GM23248 (cell line): Measurements from ENCODE around the gene OPN5.

Experiments used
- EZH2 ChIP-seq: fragments of 200-600 bp; sonication (generic); IDR thresholded peaks from 2 replicates; pipeline ENCODE4 v1.6.1; 2018; ENCODE audit warnings: antibody characterized with exemption, mild to moderate bottlenecking; ENCODE audit not compliant: insufficient read depth, poor library complexity, severe bottlenecking
- EZH2phosphoT487 ChIP-seq: fragments of 200-600 bp; sonication (generic); IDR thresholded peaks from 2 replicates; pipeline ENCODE4 v1.6.1; 2018; ENCODE audit warnings: antibody characterized with exemption, moderate library complexity, mild to moderate bottlenecking, low read depth; ENCODE audit not compliant: insufficient read depth

DNA sequence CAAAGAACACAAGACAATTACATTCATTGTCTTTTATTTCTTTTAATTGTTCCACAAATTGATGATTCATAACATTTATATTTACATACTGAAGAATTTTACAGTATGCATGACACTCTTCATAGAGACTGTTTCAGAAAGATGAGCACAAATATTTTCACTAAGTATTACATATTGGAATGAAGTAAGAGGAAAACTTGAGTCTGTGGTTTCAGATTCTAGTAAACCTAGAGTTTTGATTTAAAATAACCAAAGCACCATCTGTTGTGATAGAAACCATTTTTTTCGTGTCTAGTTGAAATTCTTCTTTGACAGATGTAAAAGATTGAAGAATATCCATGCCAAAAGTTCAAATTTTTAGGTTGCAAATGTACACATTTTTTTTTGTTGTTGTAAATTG lies 32.1 kb upstream of the OPN5 start:
- TF ChIP-seq EZH2, result no peak
- TF ChIP-seq EZH2phosphoT487, result no peak
